Activated B cell treated with CpG ODN at 0.5 μM for 24 hours (primary cell): ENCODE results near the gene WNT7A. TPM values are rescaled to one million over a fixed set of nuclear protein-coding genes. Genes with fewer than 3 reads are reported as not detected.

Source experiments
- ATAC-seq: fragments of 200-7000 bp; cut with Tn5 transposase; one replicate; pipeline ENCODE4 v1.10.0; 2021; ENCODE audit warnings: low read depth, mild to moderate bottlenecking, moderate library complexity
- CTCF ChIA-PET: fragments of 350-600 bp; sonication (Branson Sonifier 250); formaldehyde crosslinking; loops from one replicate; lab custom pipeline; 2021; ENCODE audit warnings: antibody characterized with exemption; lab: Charles Lee
- POLR2A ChIA-PET: fragments of 350-600 bp; sonication (Branson Sonifier 250); formaldehyde crosslinking; loops from one replicate; lab custom pipeline; 2021; ENCODE audit warnings: antibody characterized with exemption; lab: Charles Lee
- DNase-seq: peaks from one replicate; pipeline ENCODE4 v3.0.0; 2022
- H3K27ac Mint-ChIP-seq: one replicate; pipeline ENCODE4 v1.8.0; 2020; ENCODE audit warnings: mixed read lengths
- H3K27me3 Mint-ChIP-seq: one replicate; pipeline ENCODE4 v1.8.0; 2021; ENCODE audit warnings: mixed read lengths
- H3K36me3 Mint-ChIP-seq: one replicate; pipeline ENCODE4 v1.8.0; 2021; ENCODE audit warnings: low read depth, mixed read lengths
- H3K4me1 Mint-ChIP-seq: one replicate; pipeline ENCODE4 v1.8.0; 2021; ENCODE audit warnings: mixed read lengths
- H3K4me3 Mint-ChIP-seq: one replicate; pipeline ENCODE4 v1.8.0; 2020; ENCODE audit warnings: mild to moderate bottlenecking, mixed read lengths
- H3K9me3 Mint-ChIP-seq: one replicate; pipeline ENCODE4 v1.8.0; 2020; ENCODE audit warnings: mixed read lengths
- CTCF ChIP-seq: fragments of 200-600 bp; IDR thresholded peaks from one replicate; pipeline ENCODE4 v1.8.0; 2022; ENCODE audit warnings: antibody characterized with exemption, mild to moderate bottlenecking
- intact Hi-C: fragments of 100-400 bp; cut with micrococcal nuclease; formaldehyde crosslinking; loops from one replicate; pipeline ENCODE4 v1.15.1; 2024
- total RNA-seq: library from RNA; stranded (reverse); gene quantifications from 2 replicates; pipeline ENCODE4 v1.2.3, GENCODE V29; 2022

WNT7A gene
- total RNA-seq, 1 donor from 2014 or later: not detected

GRCh38 chr3:13843351-13843750 is 36.5 kb downstream of the WNT7A start:
- CTCF ChIA-PET: no interaction called here
- Mint-ChIP-seq H3K36me3 (no peaks in the 10 kb centered on the region), H3K4me3 (no peak overlapping the region), H3K4me1 (no peaks in the 10 kb centered on the region), H3K27me3 (peaks cover 5% of the 10 kb centered on the region), H3K27ac (no peak overlapping the region), H3K9me3 (no peaks in the 10 kb centered on the region)
- ATAC-seq: no peak
- TF ChIP-seq CTCF: no peak
- DNase-seq: no peak
- POLR2A ChIA-PET: no interaction called here
- intact Hi-C loops: no loop called here

- Mint-ChIP-seq H3K36me3 (no peaks in the 10 kb centered on the region), H3K27me3 (peaks cover 5% of the 10 kb centered on the region), H3K4me1 (no peaks in the 10 kb centered on the region), H3K4me3 (no peak overlapping the region), H3K27ac (no peak overlapping the region), H3K9me3 (no peaks in the 10 kb centered on the region)
- POLR2A ChIA-PET: no interaction called here
- CTCF ChIA-PET: no interaction called here
- no peak for ATAC-seq
- DNase-seq: no peak
- no peak for TF ChIP-seq CTCF
- intact Hi-C loops: no loop called here
These were observed 37.6 kb downstream of the WNT7A start for GRCh38 chr3:13842226-13842625.

GRCh38 chr3:13841826-13842225 is 38.0 kb downstream of the WNT7A start:
- TF ChIP-seq CTCF: no peak
- POLR2A ChIA-PET: no interaction called here
- intact Hi-C loops: no loop called here
- no peaks in the 10 kb centered on the region for H3K4me1 Mint-ChIP-seq
- DNase-seq (no peak), ATAC-seq (no peak)
- H3K27me3 Mint-ChIP-seq: peaks cover 5% of the 10 kb centered on the region
- H3K4me3 Mint-ChIP-seq: no peak overlapping the region
- no peak overlapping the region for H3K27ac Mint-ChIP-seq
- H3K36me3 Mint-ChIP-seq: no peaks in the 10 kb centered on the region
- H3K9me3 Mint-ChIP-seq: no peaks in the 10 kb centered on the region
- CTCF ChIA-PET: no interaction called here

- Mint-ChIP-seq H3K9me3 (no peaks in the 10 kb centered on the region), H3K27me3 (peaks cover 5% of the 10 kb centered on the region), H3K36me3 (no peaks in the 10 kb centered on the region), H3K4me3 (no peak overlapping the region), H3K27ac (no peak overlapping the region), H3K4me1 (no peaks in the 10 kb centered on the region)
- CTCF ChIA-PET: no interaction called here
- no peak for ATAC-seq
- intact Hi-C loops: no loop called here
- POLR2A ChIA-PET: no interaction called here
- DNase-seq: no peak
- TF ChIP-seq CTCF: no peak
These were observed 38.7 kb downstream of the WNT7A start for GRCh38 chr3:13841141-13841540.

GRCh38 chr3:13840456-13840855 is 39.4 kb downstream of the WNT7A start:
- CTCF ChIA-PET: no interaction called here
- ATAC-seq: no peak
- intact Hi-C loops: no loop called here

More at GRCh38 chr3:13840456-13840855, 39.4 kb downstream of the WNT7A start:
- H3K27ac Mint-ChIP-seq: no peak overlapping the region
- no peaks in the 10 kb centered on the region for H3K9me3 Mint-ChIP-seq
- POLR2A ChIA-PET: no interaction called here
- H3K4me1 Mint-ChIP-seq: no peaks in the 10 kb centered on the region
- H3K4me3 Mint-ChIP-seq: no peak overlapping the region
- no peak for DNase-seq
- no peaks in the 10 kb centered on the region for H3K36me3 Mint-ChIP-seq
- no peak for TF ChIP-seq CTCF
- H3K27me3 Mint-ChIP-seq: peaks cover 5% of the 10 kb centered on the region
